CD14-positive monocyte (primary cell): ENCODE data around the gene PCGF6. TPM values are rescaled to one million over a fixed set of nuclear protein-coding genes. Genes with fewer than 3 reads are reported as not detected.

Source experiments
- DNase-seq, 3 donors: peaks; one replicate each; pipeline ENCODE4 v3.0.0-alpha.2; 2011 to 2022
- H2AFZ ChIP-seq: 2 replicates; pipeline ENCODE4 v1.6.0; 2012; ENCODE audit warnings: mild to moderate bottlenecking, low read depth, low read length, inconsistent platforms; ENCODE audit not compliant: insufficient read depth, poor library complexity, severe bottlenecking
- H3K27ac ChIP-seq, 2 donors: 1 replicate in 1 of 2; 2 replicates in 1 of 2; pipeline ENCODE4 v1.5.1; 2012 to 2013; ENCODE audit warnings: low read length in 2 of 2, control low read depth in 1 of 2, inconsistent platforms in 1 of 2, low read depth in 1 of 2, mild to moderate bottlenecking in 1 of 2
- H3K27me3 ChIP-seq, 2 donors: one replicate each; pipeline versions ENCODE4 v1.6.0 to v1.6.1; 2011 to 2013; ENCODE audit warnings: low read length in 2 of 2; ENCODE audit not compliant: control insufficient read depth in 2 of 2, insufficient read depth in 2 of 2
- H3K36me3 ChIP-seq, 2 donors: replicated peaks in 1 of 2; 1 replicate in 1 of 2; 2 replicates in 1 of 2; pipeline versions ENCODE4 v1.5.1 to v1.6.1; 2012 to 2013; ENCODE audit warnings: low read length in 2 of 2, control low read depth in 1 of 2, inconsistent platforms in 1 of 2, mild to moderate bottlenecking in 1 of 2; ENCODE audit not compliant: insufficient read depth in 2 of 2, control insufficient read depth in 1 of 2
- H3K4me1 ChIP-seq, 2 donors: 1 replicate in 1 of 2; 2 replicates in 1 of 2; pipeline versions ENCODE4 v1.5.1 to v1.6.1; 2012 to 2013; ENCODE audit warnings: low read length in 2 of 2, control low read depth in 1 of 2, inconsistent platforms in 1 of 2, mild to moderate bottlenecking in 1 of 2, moderate library complexity in 1 of 2; ENCODE audit not compliant: insufficient read depth in 2 of 2, control insufficient read depth in 1 of 2
- H3K4me2 ChIP-seq: replicated peaks from 2 replicates; pipeline ENCODE3; 2012; ENCODE audit warnings: low read length, moderate library complexity, mild to moderate bottlenecking; ENCODE audit not compliant: poor library complexity, severe bottlenecking; ENCODE audit errors: extremely low read depth
- H3K4me3 ChIP-seq, 3 experiments: fragments of 200-600 bp in 1 of 3; sonication (generic) in 1 of 3; replicated peaks in 1 of 3; 1 replicate in 2 of 3; 2 replicates in 1 of 3; pipeline ENCODE4 v1.5.1; 2011 to 2013; ENCODE audit warnings: low read length in 3 of 3, mild to moderate bottlenecking in 3 of 3, control low read depth in 2 of 3, low read depth in 2 of 3, inconsistent platforms in 1 of 3, moderate library complexity in 1 of 3
- H3K79me2 ChIP-seq: 2 replicates; pipeline ENCODE4 v1.6.0; 2012; ENCODE audit warnings: mild to moderate bottlenecking, control low read depth, inconsistent platforms, low read length, moderate library complexity; ENCODE audit not compliant: insufficient read depth
- H3K9ac ChIP-seq: 2 replicates; pipeline ENCODE4 v1.6.0; 2017; ENCODE audit warnings: low read length, mild to moderate bottlenecking; ENCODE audit not compliant: insufficient read depth, poor library complexity, severe bottlenecking
- H3K9me3 ChIP-seq, 2 donors: replicated peaks in 1 of 2; 1 replicate in 1 of 2; 2 replicates in 1 of 2; pipeline versions ENCODE4 v1.5.1 to v1.6.1; 2012 to 2013; ENCODE audit warnings: low read length in 2 of 2, control low read depth in 1 of 2; ENCODE audit not compliant: control insufficient read depth in 1 of 2, insufficient read depth in 1 of 2
- H4K20me1 ChIP-seq: 2 replicates; pipeline ENCODE4 v1.6.0; 2012; ENCODE audit warnings: mild to moderate bottlenecking, low read length, control low read depth, moderate library complexity; ENCODE audit not compliant: insufficient read depth
- H3K27ac Mint-ChIP-seq, 7 donors: one replicate each; pipeline ENCODE4 v1.8.0; 2020; ENCODE audit warnings: mild to moderate bottlenecking in 7 of 7, mixed read lengths in 7 of 7, moderate library complexity in 6 of 7, inconsistent platforms in 2 of 7
- H3K27me3 Mint-ChIP-seq, 3 donors: one replicate each; pipeline ENCODE4 v1.8.0; 2021 to 2022; ENCODE audit warnings: low read depth in 3 of 3, mild to moderate bottlenecking in 3 of 3, mixed read lengths in 3 of 3, moderate library complexity in 3 of 3, inconsistent platforms in 1 of 3
- H3K36me3 Mint-ChIP-seq, 2 donors: one replicate each; pipeline ENCODE4 v1.8.0; 2020; ENCODE audit warnings: mixed read lengths in 2 of 2, inconsistent platforms in 1 of 2, mild to moderate bottlenecking in 1 of 2
- H3K4me1 Mint-ChIP-seq: one replicate; pipeline ENCODE4 v1.8.0; 2020; ENCODE audit warnings: mild to moderate bottlenecking, mixed read lengths
- H3K4me3 Mint-ChIP-seq, 2 donors: one replicate each; pipeline ENCODE4 v1.8.0; 2020; ENCODE audit warnings: mild to moderate bottlenecking in 2 of 2, mixed read lengths in 2 of 2, moderate library complexity in 1 of 2
- H3K9me3 Mint-ChIP-seq, 7 donors: one replicate each; pipeline ENCODE4 v1.8.0; 2020 to 2022; ENCODE audit warnings: mixed read lengths in 7 of 7, mild to moderate bottlenecking in 6 of 7, moderate library complexity in 6 of 7, inconsistent platforms in 2 of 7
- CTCF ChIP-seq: fragments of 200-600 bp; IDR thresholded peaks from one replicate; pipeline ENCODE4 v1.8.0; 2022; ENCODE audit warnings: antibody characterized with exemption, mild to moderate bottlenecking
- WGBS: methylation state at CpG from one replicate; pipeline ENCODE4 v1.1.5; 2013; ENCODE audit warnings: missing lambda C conversion rate; ENCODE audit not compliant: insufficient coverage; 5-methylcytosine and 5-hydroxymethylcytosine counted together
- intact Hi-C, 2 donors: fragments of 100-400 bp; cut with micrococcal nuclease; formaldehyde crosslinking; loops; one replicate each; pipeline versions ENCODE4 v1.15.0 to v1.15.1; 2023
- polyA plus RNA-seq, 3 donors: library from polyadenylated mRNA; depleted of rRNA in 1 of 3; unstranded in 2 of 3; stranded (reverse) in 1 of 3; fragments of 300-500 nt in 2 of 3; fragments of >200 nt in 1 of 3; fragmentation: Illumina TruSeq in 2 of 3; gene quantifications; 1 replicate in 2 of 3; 2 replicates in 1 of 3; pipeline ENCODE4 v1.2.3, GENCODE V29; 2012 to 2021

The PCGF6 gene
- polyA plus RNA-seq, 3 donors, result 3.4 to 6.2 (median 4.6) TPM

GRCh38 chr10:103353281-103353680 is 2.3 kb upstream of the PCGF6 start:
- H2AFZ ChIP-seq, result no peak overlapping the region
- no peak overlapping the region for H3K9ac ChIP-seq
- no peak overlapping the region for H3K27ac ChIP-seq
- H3K79me2 ChIP-seq, result peaks cover 17% of the 10 kb centered on the region
- H3K27ac Mint-ChIP-seq, result no peak overlapping the region
- no peak for DNase-seq
- no peak for TF ChIP-seq CTCF
- no peak overlapping the region for H3K4me3 ChIP-seq
- H3K27me3 ChIP-seq, result no peaks in the 10 kb centered on the region
- intact Hi-C loops, result no loop called here
- whole genome bisulfite sequencing, result no CpG with 5 or more reads among the region's 2 CpGs
- H3K9me3 ChIP-seq, result no peaks in the 10 kb centered on the region
- H3K9me3 Mint-ChIP-seq, result peaks cover 0 to 2% (median 0%) of the 10 kb centered on the region in 7 donors
- peaks cover 8% of the 10 kb centered on the region for H3K4me1 Mint-ChIP-seq
- peaks cover 2% of the 10 kb centered on the region in 2 donors for H3K36me3 Mint-ChIP-seq
- peaks cover 0 to 2% (median 0%) of the 10 kb centered on the region in 3 donors for H3K27me3 Mint-ChIP-seq
- no peaks in the 10 kb centered on the region for H4K20me1 ChIP-seq
- peaks cover 0 to 4% of the 10 kb centered on the region in 2 donors for H3K36me3 ChIP-seq
- H3K4me3 Mint-ChIP-seq, result no peak overlapping the region
- H3K4me1 ChIP-seq, result peaks cover 9% of the 10 kb centered on the region in 2 donors
- no peak overlapping the region for H3K4me2 ChIP-seq

- H3K27ac ChIP-seq, result peak overlapping the region in 1 of 2 donors; percentile 58
- peak overlapping the region; percentile 78 for H3K9ac ChIP-seq
- Mint-ChIP-seq H3K4me3 (peak overlapping the region; percentile 91 to 95), H3K9me3 (peaks cover 0 to 2% (median 0%) of the 10 kb centered on the region in 7 donors), H3K27me3 (peaks cover 0 to 2% (median 0%) of the 10 kb centered on the region in 3 donors), H3K36me3 (peaks cover 11 to 27% of the 10 kb centered on the region in 2 donors), H3K4me1 (peaks cover 8% of the 10 kb centered on the region), H3K27ac (peak overlapping the region in 1 of 7 donors; percentile 5)
- TF ChIP-seq CTCF, result no peak
- peaks cover 17% of the 10 kb centered on the region for H3K79me2 ChIP-seq
- peaks cover 9% of the 10 kb centered on the region in 2 donors for H3K4me1 ChIP-seq
- no peaks in the 10 kb centered on the region for H4K20me1 ChIP-seq
- H3K27me3 ChIP-seq, result no peaks in the 10 kb centered on the region
- peak overlapping the region; percentile 63 to 87 (median 78) for H3K4me3 ChIP-seq
- intact Hi-C loops, result no loop called here
- peaks cover 11 to 30% of the 10 kb centered on the region in 2 donors for H3K36me3 ChIP-seq
- H3K4me2 ChIP-seq, result peak overlapping the region; percentile 90
- DNase-seq, result no peak
- H2AFZ ChIP-seq, result peak overlapping the region; percentile 93
- 50% methylated on average over 5 of the region's 16 CpGs for WGBS
- H3K9me3 ChIP-seq, result no peaks in the 10 kb centered on the region
Observed at GRCh38 chr10:103350175-103350516, 794 bp downstream of the PCGF6 start.
